GM11168 (cell line): ENCODE results near the gene TRIM26.

Experiments
- in situ Hi-C: fragments of 300-500 bp; cut with MboI; formaldehyde crosslinking; loops from one replicate; pipeline ENCODE4 v1.12.0; 2022; ENCODE audit warnings: low sequenced_read_pairs; ENCODE audit not compliant: unreplicated experiment

Gene TRIM26

GRCh38 chr6:30135147-30135546 lies 78.1 kb downstream of the TRIM26 start:
- in situ Hi-C loops = no loop called here
